MCF 10A (cell line): ENCODE data around the gene VAMP4. TPM values are rescaled to one million over a fixed set of nuclear protein-coding genes. Genes with fewer than 3 reads are reported as not detected.
"Not testable (repeated sequence)": the region's sequence is repeated elsewhere in the genome, so short reads cannot be mapped to it uniquely, and the experiment has no call there.

Experiments used
- BruUV-seq: library from RNA; stranded (reverse); fragments of 400-500 nt; replicated peaks from 2 replicates; lab custom pipeline; 2021; lab: Mats Ljungman, UMichigan
- CTCF ChIA-PET: fragments of 300-600 bp; sonication (Branson Sonifier 250); formaldehyde crosslinking; extraction: SDS; loops from one replicate; lab custom pipeline; 2021; ENCODE audit warnings: antibody characterized with exemption, inconsistent platforms; lab: Yijun Ruan, JAX
- POLR2A ChIA-PET: fragments of 300-600, 350-650 bp; sonication (Branson Sonifier 250); formaldehyde crosslinking; extraction: SDS; loops from one replicate; lab custom pipeline; 2020; ENCODE audit warnings: antibody characterized with exemption, inconsistent platforms; lab: Yijun Ruan, JAX
- DNase-seq: peaks from one replicate; pipeline ENCODE4 v3.0.0-alpha.2; 2018; ENCODE audit not compliant: unreplicated experiment
- H3K27ac Mint-ChIP-seq: one replicate; pipeline ENCODE4 v1.8.0; 2022; ENCODE audit warnings: mild to moderate bottlenecking, low read depth, mixed read lengths; ENCODE audit not compliant: unreplicated experiment
- H3K27me3 Mint-ChIP-seq: one replicate; pipeline ENCODE4 v1.8.0; 2022; ENCODE audit warnings: mixed read lengths; ENCODE audit not compliant: insufficient read depth, unreplicated experiment
- H3K36me3 Mint-ChIP-seq: one replicate; pipeline ENCODE4 v1.8.0; 2022; ENCODE audit warnings: mild to moderate bottlenecking, moderate library complexity, mixed read lengths; ENCODE audit not compliant: insufficient read depth, unreplicated experiment
- H3K4me1 Mint-ChIP-seq: one replicate; pipeline ENCODE4 v1.8.0; 2022; ENCODE audit warnings: mixed read lengths; ENCODE audit not compliant: insufficient read depth, unreplicated experiment
- H3K4me3 Mint-ChIP-seq: one replicate; pipeline ENCODE4 v1.8.0; 2022; ENCODE audit warnings: mild to moderate bottlenecking, moderate library complexity, mixed read lengths; ENCODE audit not compliant: unreplicated experiment
- H3K9me3 Mint-ChIP-seq: one replicate; pipeline ENCODE4 v1.8.0; 2022; ENCODE audit warnings: mixed read lengths; ENCODE audit not compliant: unreplicated experiment
- intact Hi-C: fragments of 100-400 bp; cut with micrococcal nuclease; formaldehyde crosslinking; loops from 2 replicates; pipeline ENCODE4 v1.14.1; 2022
- total RNA-seq: library from RNA; stranded (reverse); gene quantifications from 2 replicates; pipeline ENCODE4 v1.2.3, GENCODE V29; 2022
- TF ChIP-seq, protein P1 (sequence below): fragments of 200-600 bp; IDR thresholded peaks from one replicate; pipeline ENCODE4 v1.8.0; 2022; ENCODE audit warnings: antibody characterized with exemption, mild to moderate bottlenecking; ENCODE audit not compliant: unreplicated experiment

The VAMP4 gene
- total RNA-seq, 1 experiment from 2014 or later = 20.2 TPM

- no TSS peak for BruUV-seq
- POLR2A ChIA-PET = no interaction called here
Observed at GRCh38 chr1:171711643-171712042, 30.2 kb downstream of the VAMP4 start.

GRCh38 chr1:171707583-171707982, 34.3 kb downstream of the VAMP4 start:
- CTCF ChIA-PET = interaction anchor here (0.6 to 1.3 kb wide), 5 partner anchors 8 to 1486 kb away, joined by 3 to 7 read pairs (median 3); no protein-coding TSS in a partner anchor
- Mint-ChIP-seq H3K36me3 (peaks cover 53% of the 10 kb centered on the region), H3K4me1 (no peaks in the 10 kb centered on the region), H3K27me3 (no peaks in the 10 kb centered on the region), H3K27ac (no peak overlapping the region), H3K4me3 (no peak overlapping the region), H3K9me3 (no peaks in the 10 kb centered on the region)
- intact Hi-C loops = no loop called here
- TF ChIP-seq, protein P1, sequence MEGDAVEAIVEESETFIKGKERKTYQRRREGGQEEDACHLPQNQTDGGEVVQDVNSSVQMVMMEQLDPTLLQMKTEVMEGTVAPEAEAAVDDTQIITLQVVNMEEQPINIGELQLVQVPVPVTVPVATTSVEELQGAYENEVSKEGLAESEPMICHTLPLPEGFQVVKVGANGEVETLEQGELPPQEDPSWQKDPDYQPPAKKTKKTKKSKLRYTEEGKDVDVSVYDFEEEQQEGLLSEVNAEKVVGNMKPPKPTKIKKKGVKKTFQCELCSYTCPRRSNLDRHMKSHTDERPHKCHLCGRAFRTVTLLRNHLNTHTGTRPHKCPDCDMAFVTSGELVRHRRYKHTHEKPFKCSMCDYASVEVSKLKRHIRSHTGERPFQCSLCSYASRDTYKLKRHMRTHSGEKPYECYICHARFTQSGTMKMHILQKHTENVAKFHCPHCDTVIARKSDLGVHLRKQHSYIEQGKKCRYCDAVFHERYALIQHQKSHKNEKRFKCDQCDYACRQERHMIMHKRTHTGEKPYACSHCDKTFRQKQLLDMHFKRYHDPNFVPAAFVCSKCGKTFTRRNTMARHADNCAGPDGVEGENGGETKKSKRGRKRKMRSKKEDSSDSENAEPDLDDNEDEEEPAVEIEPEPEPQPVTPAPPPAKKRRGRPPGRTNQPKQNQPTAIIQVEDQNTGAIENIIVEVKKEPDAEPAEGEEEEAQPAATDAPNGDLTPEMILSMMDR = no peak
- POLR2A ChIA-PET = interaction anchor here (1.1 kb wide), 1 partner anchor 13 kb away, joined by 3 read pairs; no protein-coding TSS in a partner anchor
- no TSS peak for BruUV-seq
- DNase-seq = no peak

More at GRCh38 chr1:171711643-171712042, 30.2 kb downstream of the VAMP4 start:
- TF ChIP-seq, protein P1 = no peak
- intact Hi-C loops = no loop called here
- H3K36me3 Mint-ChIP-seq = peaks cover 49% of the 10 kb centered on the region
- no peak overlapping the region for H3K4me3 Mint-ChIP-seq
- CTCF ChIA-PET = interaction anchor here (10.1 kb wide), 1 partner anchor 67 kb away, joined by 69 read pairs; no protein-coding TSS in a partner anchor
- H3K27me3 Mint-ChIP-seq = no peaks in the 10 kb centered on the region
- H3K9me3 Mint-ChIP-seq = no peaks in the 10 kb centered on the region
- H3K4me1 Mint-ChIP-seq = no peaks in the 10 kb centered on the region
- DNase-seq = no peak
- no peak overlapping the region for H3K27ac Mint-ChIP-seq

GRCh38 chr1:171702598-171702997, 39.3 kb downstream of the VAMP4 start:
- TF ChIP-seq, protein P1 = no peak
- Mint-ChIP-seq H3K9me3 (peaks cover under 1% of the 10 kb centered on the region), H3K27ac (no peak overlapping the region), H3K36me3 (peaks cover 28% of the 10 kb centered on the region), H3K4me3 (no peak overlapping the region), H3K4me1 (no peaks in the 10 kb centered on the region), H3K27me3 (no peaks in the 10 kb centered on the region)
- ChIA-PET POLR2A (interaction anchor here (0.6 kb wide), 1 partner anchor 1013 kb away, joined by 3 read pairs; no protein-coding TSS in a partner anchor), CTCF (interaction anchor here (0.6 to 1.1 kb wide), 2 partner anchors 15 to 57 kb away, joined by 3 to 4 read pairs; no protein-coding TSS in a partner anchor)
- intact Hi-C loops = no loop called here
- DNase-seq = no peak
- no TSS peak for BruUV-seq

GRCh38 chr1:171699531-171699930, 42.3 kb downstream of the VAMP4 start:
- CTCF ChIA-PET = no interaction called here

DNA sequence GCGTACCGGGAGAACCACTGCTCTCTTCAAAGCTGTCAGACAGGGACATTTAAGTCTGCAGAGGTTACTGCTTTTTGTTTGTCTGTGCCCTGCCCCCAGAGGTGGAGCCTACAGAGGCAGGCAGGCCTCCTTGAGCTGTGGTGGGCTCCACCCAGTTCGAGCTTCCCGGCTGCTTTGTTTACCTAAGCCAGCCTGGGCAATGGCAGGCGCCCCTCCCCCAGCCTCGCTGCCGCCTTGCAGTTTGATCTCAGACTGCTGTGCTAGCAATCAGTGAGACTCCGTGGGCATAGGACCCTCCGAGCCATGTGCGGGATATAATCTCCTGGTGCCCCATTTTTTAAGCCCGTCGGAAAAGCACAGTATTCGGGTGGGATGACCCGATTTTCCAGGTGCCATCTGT, 46.1 kb downstream of the VAMP4 start:
- POLR2A ChIA-PET, CTCF ChIA-PET, H3K4me1 Mint-ChIP-seq, H3K4me3 Mint-ChIP-seq, DNase-seq, BruUV-seq, intact Hi-C loops, H3K36me3 Mint-ChIP-seq, H3K27ac Mint-ChIP-seq, H3K27me3 Mint-ChIP-seq: not testable (repeated sequence)
- peaks cover 23% of the 10 kb centered on the region for H3K9me3 Mint-ChIP-seq

More at GRCh38 chr1:171699531-171699930, 42.3 kb downstream of the VAMP4 start:
- Mint-ChIP-seq H3K9me3 (peaks cover 23% of the 10 kb centered on the region), H3K36me3 (peaks cover 15% of the 10 kb centered on the region), H3K4me1 (no peaks in the 10 kb centered on the region), H3K27ac (peak overlapping the region; percentile 21), H3K27me3 (no peaks in the 10 kb centered on the region), H3K4me3 (no peak overlapping the region)
- DNase-seq = no peak
- POLR2A ChIA-PET = no interaction called here
- intact Hi-C loops = no loop called here
- TF ChIP-seq, protein P1 = no peak
- no TSS peak for BruUV-seq

DNA sequence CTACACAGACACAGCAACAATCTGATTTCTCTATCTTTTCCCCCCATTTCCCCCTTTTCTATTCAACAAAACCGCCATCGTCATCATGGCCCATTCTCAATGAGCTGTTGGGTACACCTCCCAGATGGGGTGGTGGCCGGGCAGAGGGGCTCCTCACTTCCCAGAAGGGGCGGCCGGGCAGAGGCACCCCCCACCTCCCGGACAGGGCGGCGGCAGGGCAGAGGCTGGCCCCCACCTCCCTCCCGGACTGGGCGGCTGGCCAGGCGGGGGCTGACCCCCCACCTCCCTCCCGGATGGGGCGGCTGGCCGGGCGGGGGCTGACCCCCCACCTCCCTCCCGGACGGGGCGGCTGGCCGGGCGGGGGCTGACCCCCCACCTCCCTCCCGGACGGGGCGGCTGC, 48.3 kb downstream of the VAMP4 start:
- H3K27ac Mint-ChIP-seq, BruUV-seq, POLR2A ChIA-PET, DNase-seq, H3K27me3 Mint-ChIP-seq, H3K4me3 Mint-ChIP-seq, intact Hi-C loops, H3K4me1 Mint-ChIP-seq, CTCF ChIA-PET, H3K36me3 Mint-ChIP-seq: not testable (repeated sequence)
- peaks cover 27% of the 10 kb centered on the region for H3K9me3 Mint-ChIP-seq
